Uterus (tissue), 2 donors: ENCODE measurements around the gene CDKN2AIP.

Experiments used
- POLR2A ChIP-seq, 2 donors: fragments of 450-650 bp; IDR thresholded peaks; one replicate each; pipeline ENCODE4 v1.6.1; 2016; ENCODE audit warnings: antibody characterized with exemption in 2 of 2, mild to moderate bottlenecking in 1 of 2, moderate library complexity in 1 of 2
- TF ChIP-seq, protein P1 (sequence below), 4 experiments: fragments of 200-600 bp in 2 of 4; fragments of 450-650 bp in 2 of 4; sonication (generic) in 2 of 4; IDR thresholded peaks; one replicate each; pipeline ENCODE4 v1.5.1; 2016 to 2019; ENCODE audit warnings: antibody characterized with exemption in 4 of 4, mild to moderate bottlenecking in 2 of 4, moderate library complexity in 1 of 4

DNA sequence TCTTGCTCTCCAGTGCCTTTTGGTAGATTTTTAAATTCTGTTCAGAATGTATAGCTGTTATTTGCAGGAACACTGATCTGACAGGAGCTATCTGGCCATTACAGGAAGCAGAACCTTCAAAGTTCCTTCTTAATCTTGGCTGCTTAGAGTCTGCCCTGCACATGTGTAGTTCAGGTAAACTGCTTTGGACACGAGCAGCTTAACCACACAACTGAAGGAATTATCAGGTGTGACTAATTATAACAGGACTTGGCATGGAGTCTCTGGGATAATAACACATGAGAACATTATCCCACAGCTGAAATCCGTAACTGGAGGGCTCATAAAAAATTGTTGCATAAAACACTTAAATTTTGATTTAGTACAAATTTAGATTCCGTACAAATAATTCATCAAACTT, 48.8 kb downstream of the CDKN2AIP start:
- TF ChIP-seq, protein P1, sequence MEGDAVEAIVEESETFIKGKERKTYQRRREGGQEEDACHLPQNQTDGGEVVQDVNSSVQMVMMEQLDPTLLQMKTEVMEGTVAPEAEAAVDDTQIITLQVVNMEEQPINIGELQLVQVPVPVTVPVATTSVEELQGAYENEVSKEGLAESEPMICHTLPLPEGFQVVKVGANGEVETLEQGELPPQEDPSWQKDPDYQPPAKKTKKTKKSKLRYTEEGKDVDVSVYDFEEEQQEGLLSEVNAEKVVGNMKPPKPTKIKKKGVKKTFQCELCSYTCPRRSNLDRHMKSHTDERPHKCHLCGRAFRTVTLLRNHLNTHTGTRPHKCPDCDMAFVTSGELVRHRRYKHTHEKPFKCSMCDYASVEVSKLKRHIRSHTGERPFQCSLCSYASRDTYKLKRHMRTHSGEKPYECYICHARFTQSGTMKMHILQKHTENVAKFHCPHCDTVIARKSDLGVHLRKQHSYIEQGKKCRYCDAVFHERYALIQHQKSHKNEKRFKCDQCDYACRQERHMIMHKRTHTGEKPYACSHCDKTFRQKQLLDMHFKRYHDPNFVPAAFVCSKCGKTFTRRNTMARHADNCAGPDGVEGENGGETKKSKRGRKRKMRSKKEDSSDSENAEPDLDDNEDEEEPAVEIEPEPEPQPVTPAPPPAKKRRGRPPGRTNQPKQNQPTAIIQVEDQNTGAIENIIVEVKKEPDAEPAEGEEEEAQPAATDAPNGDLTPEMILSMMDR (IDR thresholded peaks at IDR 0.05): no peak
- no peak for TF ChIP-seq POLR2A (IDR thresholded peaks at IDR 0.05)
